Neural progenitor cell (in vitro differentiated cells): ENCODE results near the gene MX2. TPM values are rescaled to one million over a fixed set of nuclear protein-coding genes. Genes with fewer than 3 reads are reported as not detected.

Experiments
- DNase-seq: peaks from one replicate; pipeline ENCODE4 v3.0.0-alpha.2; 2016; ENCODE audit warnings: low spot score
- H2AFZ ChIP-seq: fragments of 200-600 bp; sonication (generic); replicated peaks from 2 replicates; pipeline ENCODE4 v1.6.1; 2016; ENCODE audit warnings: antibody characterized with exemption
- H3F3A ChIP-seq: fragments of 200-600 bp; sonication (generic); 2 replicates; pipeline ENCODE4 v1.6.1; 2016; ENCODE audit warnings: antibody characterized with exemption, low read depth
- H3K27ac ChIP-seq: fragments of 200-600 bp; sonication (generic); 2 replicates; pipeline ENCODE4 v1.5.1; 2016; ENCODE audit warnings: mild to moderate bottlenecking
- H3K27me3 ChIP-seq: fragments of 200-600 bp; sonication (generic); 2 replicates; pipeline ENCODE4 v1.6.1; 2016; ENCODE audit warnings: mild to moderate bottlenecking, moderate library complexity
- H3K36me3 ChIP-seq: fragments of 200-600 bp; sonication (generic); 2 replicates; pipeline ENCODE4 v1.5.1; 2016
- H3K4me1 ChIP-seq: fragments of 200-600 bp; sonication (generic); 2 replicates; pipeline ENCODE4 v1.6.1; 2016; ENCODE audit warnings: mixed run types
- H3K4me2 ChIP-seq: fragments of 200-600 bp; sonication (generic); 2 replicates; pipeline ENCODE4 v1.6.1; 2016
- H3K4me3 ChIP-seq: fragments of 200-600 bp; sonication (generic); 2 replicates; pipeline ENCODE4 v1.5.1; 2016
- H3K79me2 ChIP-seq: fragments of 200-600 bp; sonication (generic); 2 replicates; pipeline ENCODE4 v1.6.1; 2016; ENCODE audit warnings: low read depth
- H3K9ac ChIP-seq: fragments of 200-600 bp; sonication (generic); 2 replicates; pipeline ENCODE4 v1.6.1; 2016
- H3K9me3 ChIP-seq: fragments of 200-600 bp; sonication (generic); 2 replicates; pipeline ENCODE4 v1.5.1; 2016; ENCODE audit warnings: low read depth
- H4K20me1 ChIP-seq: fragments of 200-600 bp; sonication (generic); 2 replicates; pipeline ENCODE4 v1.6.1; 2016; ENCODE audit warnings: low read depth
- H3K27ac Mint-ChIP-seq: 3 replicates; pipeline ENCODE4 v1.8.0; 2021; ENCODE audit warnings: mixed read lengths
- H3K27me3 Mint-ChIP-seq: 2 replicates; pipeline ENCODE4 v1.8.0; 2022; ENCODE audit warnings: low read depth, mild to moderate bottlenecking, inconsistent platforms, moderate library complexity, mixed read lengths; ENCODE audit not compliant: insufficient read depth
- H3K36me3 Mint-ChIP-seq: 3 replicates; pipeline ENCODE4 v1.8.0; 2021; ENCODE audit warnings: mixed read lengths
- H3K4me1 Mint-ChIP-seq: 3 replicates; pipeline ENCODE4 v1.8.0; 2021; ENCODE audit warnings: mixed read lengths
- H3K4me3 Mint-ChIP-seq: 3 replicates; pipeline ENCODE4 v1.8.0; 2021; ENCODE audit warnings: mild to moderate bottlenecking, moderate library complexity, mixed read lengths
- H3K9me3 Mint-ChIP-seq: 3 replicates; pipeline ENCODE4 v1.8.0; 2020; ENCODE audit warnings: mixed read lengths
- EZH2 ChIP-seq: fragments of 200-600 bp; sonication (generic); IDR thresholded peaks from 2 replicates; pipeline ENCODE4 v1.6.1; 2017; ENCODE audit warnings: antibody characterized with exemption, mild to moderate bottlenecking, moderate library complexity
- EZH2phosphoT487 ChIP-seq: fragments of 200-600 bp; sonication (generic); IDR thresholded peaks from 2 replicates; pipeline ENCODE4 v1.6.1; 2017; ENCODE audit warnings: antibody characterized with exemption
- total RNA-seq: library from RNA; depleted of rRNA; stranded (reverse); fragments of >200 nt; gene quantifications from 2 replicates; pipeline ENCODE4 v1.2.3, GENCODE V29; 2015; ENCODE audit warnings: low replicate concordance
- TF ChIP-seq, protein P1 (sequence below): fragments of 200-600 bp; sonication (generic); IDR thresholded peaks from 2 replicates; pipeline ENCODE4 v1.5.1; 2017; ENCODE audit warnings: antibody characterized with exemption, mild to moderate bottlenecking

The MX2 gene
- total RNA-seq, 1 donor from 2014 or later: 3.3 TPM

DNA sequence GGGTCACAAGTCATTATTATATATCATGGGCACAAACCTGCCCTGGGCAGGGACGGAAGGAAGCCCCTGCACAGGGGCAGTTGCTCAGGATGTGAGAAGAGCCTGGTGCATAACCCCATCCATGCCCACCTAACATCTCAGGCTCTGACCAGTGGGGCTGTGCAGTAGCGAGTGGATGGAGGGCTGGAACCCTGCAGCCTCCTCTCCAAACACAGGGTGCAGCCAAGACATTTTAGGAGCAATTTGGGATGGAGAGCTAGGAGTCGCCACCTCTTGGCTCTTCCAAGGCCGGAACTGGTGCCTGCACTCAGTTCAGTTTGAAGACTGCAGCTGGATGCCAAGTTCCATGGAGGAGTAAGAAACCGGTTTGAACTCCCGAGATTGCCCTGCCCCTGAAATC is 67.0 kb downstream of the MX2 start:
- Mint-ChIP-seq H3K27ac (no peak overlapping the region), H3K4me3 (no peak overlapping the region), H3K36me3 (peaks cover 3% of the 10 kb centered on the region), H3K27me3 (peaks cover 16% of the 10 kb centered on the region), H3K4me1 (peaks cover 2% of the 10 kb centered on the region), H3K9me3 (no peaks in the 10 kb centered on the region)
- no peak for DNase-seq
- H4K20me1 ChIP-seq: no peaks in the 10 kb centered on the region
- H3K79me2 ChIP-seq: no peaks in the 10 kb centered on the region
- TF ChIP-seq EZH2phosphoT487 (no peak), EZH2 (no peak)
- TF ChIP-seq, protein P1, sequence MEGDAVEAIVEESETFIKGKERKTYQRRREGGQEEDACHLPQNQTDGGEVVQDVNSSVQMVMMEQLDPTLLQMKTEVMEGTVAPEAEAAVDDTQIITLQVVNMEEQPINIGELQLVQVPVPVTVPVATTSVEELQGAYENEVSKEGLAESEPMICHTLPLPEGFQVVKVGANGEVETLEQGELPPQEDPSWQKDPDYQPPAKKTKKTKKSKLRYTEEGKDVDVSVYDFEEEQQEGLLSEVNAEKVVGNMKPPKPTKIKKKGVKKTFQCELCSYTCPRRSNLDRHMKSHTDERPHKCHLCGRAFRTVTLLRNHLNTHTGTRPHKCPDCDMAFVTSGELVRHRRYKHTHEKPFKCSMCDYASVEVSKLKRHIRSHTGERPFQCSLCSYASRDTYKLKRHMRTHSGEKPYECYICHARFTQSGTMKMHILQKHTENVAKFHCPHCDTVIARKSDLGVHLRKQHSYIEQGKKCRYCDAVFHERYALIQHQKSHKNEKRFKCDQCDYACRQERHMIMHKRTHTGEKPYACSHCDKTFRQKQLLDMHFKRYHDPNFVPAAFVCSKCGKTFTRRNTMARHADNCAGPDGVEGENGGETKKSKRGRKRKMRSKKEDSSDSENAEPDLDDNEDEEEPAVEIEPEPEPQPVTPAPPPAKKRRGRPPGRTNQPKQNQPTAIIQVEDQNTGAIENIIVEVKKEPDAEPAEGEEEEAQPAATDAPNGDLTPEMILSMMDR: no peak
- peaks cover 50% of the 10 kb centered on the region for H3K27me3 ChIP-seq
- H2AFZ ChIP-seq: no peak overlapping the region
- H3F3A ChIP-seq: no peaks in the 10 kb centered on the region
- H3K4me2 ChIP-seq: no peak overlapping the region
- no peaks in the 10 kb centered on the region for H3K4me1 ChIP-seq
- H3K9ac ChIP-seq: no peak overlapping the region
- no peaks in the 10 kb centered on the region for H3K36me3 ChIP-seq
- no peak overlapping the region for H3K4me3 ChIP-seq
- H3K27ac ChIP-seq: no peak overlapping the region
- no peaks in the 10 kb centered on the region for H3K9me3 ChIP-seq

DNA sequence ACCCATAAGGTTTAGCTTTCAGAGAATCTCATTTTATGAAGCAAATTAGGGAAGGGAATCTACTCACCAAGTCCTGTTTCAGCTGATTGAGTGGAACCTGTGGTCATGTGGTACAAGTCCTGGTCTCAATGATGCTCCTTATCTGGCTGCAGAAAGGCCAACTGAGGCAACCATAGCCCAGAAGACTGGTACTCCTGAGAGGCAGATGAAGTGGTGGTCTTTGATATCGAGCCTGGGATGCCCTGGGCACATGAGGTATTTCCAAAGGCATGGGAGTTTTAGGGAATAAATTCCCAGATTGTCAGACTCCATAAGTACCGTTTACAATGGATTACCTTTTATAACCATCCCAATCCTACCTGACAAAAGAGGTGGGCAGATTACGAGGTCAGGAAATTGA is 67.5 kb downstream of the MX2 start:
- Histone ChIP-seq H3K4me1 (no peaks in the 10 kb centered on the region), H3K4me3 (no peak overlapping the region), H3K36me3 (no peaks in the 10 kb centered on the region), H3F3A (no peaks in the 10 kb centered on the region), H3K27ac (no peak overlapping the region), H3K27me3 (peaks cover 50% of the 10 kb centered on the region), H3K9me3 (no peaks in the 10 kb centered on the region), H4K20me1 (no peaks in the 10 kb centered on the region), H2AFZ (no peak overlapping the region), H3K79me2 (no peaks in the 10 kb centered on the region), H3K4me2 (no peak overlapping the region), H3K9ac (no peak overlapping the region)
- no peaks in the 10 kb centered on the region for H3K9me3 Mint-ChIP-seq
- TF ChIP-seq EZH2phosphoT487 (no peak), EZH2 (no peak)
- TF ChIP-seq, protein P1: no peak
- H3K4me3 Mint-ChIP-seq: no peak overlapping the region
- no peak overlapping the region for H3K27ac Mint-ChIP-seq
- peaks cover 3% of the 10 kb centered on the region for H3K36me3 Mint-ChIP-seq
- no peak for DNase-seq
- H3K4me1 Mint-ChIP-seq: peaks cover 2% of the 10 kb centered on the region
- H3K27me3 Mint-ChIP-seq: peaks cover 16% of the 10 kb centered on the region

DNA sequence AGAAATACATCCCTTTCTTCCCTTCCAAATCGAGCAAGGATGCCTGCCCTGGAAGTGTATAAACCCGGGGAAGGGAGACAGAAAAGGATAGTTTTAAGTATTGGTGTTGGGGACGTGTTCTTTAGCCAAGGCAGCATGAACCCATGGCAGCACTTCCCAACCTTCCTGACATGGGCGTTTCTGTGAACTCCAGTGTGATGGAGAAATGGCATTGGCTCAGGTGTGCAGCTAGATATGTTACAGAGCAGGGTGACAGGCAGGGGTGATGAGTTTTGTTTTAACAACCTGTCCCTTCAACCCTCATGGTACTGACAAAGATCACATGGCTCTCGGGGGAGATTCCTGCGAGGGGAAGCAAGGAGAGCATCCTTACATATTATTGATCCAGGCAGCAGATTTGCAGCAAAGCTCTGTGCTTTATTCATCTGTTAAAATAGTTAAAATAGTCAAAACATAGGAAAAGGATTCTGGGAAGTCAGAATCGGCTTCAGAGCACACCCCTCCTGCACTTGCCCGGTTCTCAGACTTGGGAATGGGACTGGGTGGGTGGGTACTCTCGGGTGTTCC is 68.2 kb downstream of the MX2 start:
- no peaks in the 10 kb centered on the region for H4K20me1 ChIP-seq

More for the DNA sequence above, 68.2 kb downstream of the MX2 start:
- Mint-ChIP-seq H3K36me3 (peaks cover 2% of the 10 kb centered on the region), H3K4me3 (no peak overlapping the region), H3K27ac (no peak overlapping the region), H3K9me3 (no peaks in the 10 kb centered on the region), H3K27me3 (peaks cover 16% of the 10 kb centered on the region), H3K4me1 (peaks cover 2% of the 10 kb centered on the region)
- H3K4me2 ChIP-seq: no peak overlapping the region
- H3K9me3 ChIP-seq: no peaks in the 10 kb centered on the region
- no peak overlapping the region for H3K4me3 ChIP-seq
- peaks cover 43% of the 10 kb centered on the region for H3K27me3 ChIP-seq
- no peaks in the 10 kb centered on the region for H3K4me1 ChIP-seq
- no peak overlapping the region for H2AFZ ChIP-seq
- H3K79me2 ChIP-seq: no peaks in the 10 kb centered on the region
- no peak overlapping the region for H3K27ac ChIP-seq
- H3F3A ChIP-seq: no peaks in the 10 kb centered on the region
- no peaks in the 10 kb centered on the region for H3K36me3 ChIP-seq
- DNase-seq: no peak
- H3K9ac ChIP-seq: no peak overlapping the region
- TF ChIP-seq EZH2phosphoT487: no peak
- TF ChIP-seq, protein P1: no peak
- TF ChIP-seq EZH2: no peak
